HG03175 (cell line): Measurements from ENCODE around the gene NRXN2.
"Not testable (repeated sequence)": the region's sequence is repeated elsewhere in the genome, so short reads cannot be mapped to it uniquely, and the experiment has no call there.

Experiments
- ATAC-seq: cut with Tn5 transposase; IDR thresholded peaks from one replicate; pipeline ENCODE4 v1.9.1; 2021; ENCODE audit warnings: mild to moderate bottlenecking, moderate library complexity; ENCODE audit not compliant: unreplicated experiment

Gene NRXN2

GRCh38 chr11:64705501-64705900 is 17.5 kb downstream of the NRXN2 start:
- no peak for ATAC-seq

GRCh38 chr11:64703048-64703447 is 19.9 kb downstream of the NRXN2 start:
- no peak for ATAC-seq

- not testable (repeated sequence) for ATAC-seq
Measured at GRCh38 chr11:64701956-64702355, 21.0 kb downstream of the NRXN2 start.

GRCh38 chr11:64698427-64698826 is 24.6 kb downstream of the NRXN2 start:
- no peak for ATAC-seq

GRCh38 chr11:64697663-64698375 is 25.2 kb downstream of the NRXN2 start:
- no peak for ATAC-seq

- no peak for ATAC-seq
Measured at GRCh38 chr11:64696045-64696444, 27.0 kb downstream of the NRXN2 start.

- ATAC-seq, result no peak
Measured at GRCh38 chr11:64695548-64695947, 27.4 kb downstream of the NRXN2 start.

- no peak for ATAC-seq
Measured at GRCh38 chr11:64694821-64695365, 28.1 kb downstream of the NRXN2 start.

GRCh38 chr11:64694026-64694755 is 28.8 kb downstream of the NRXN2 start:
- ATAC-seq, result no peak

GRCh38 chr11:64692764-64693331 is 30.1 kb downstream of the NRXN2 start:
- no peak for ATAC-seq

GRCh38 chr11:64691543-64691942 is 31.5 kb downstream of the NRXN2 start:
- no peak for ATAC-seq

- no peak for ATAC-seq
Measured at GRCh38 chr11:64690235-64690634, 32.8 kb downstream of the NRXN2 start.

- ATAC-seq, result peak; percentile 74
Measured at GRCh38 chr11:64688534-64688982, 34.4 kb downstream of the NRXN2 start.

- ATAC-seq, result no peak
Measured at GRCh38 chr11:64687643-64688533, 35.1 kb downstream of the NRXN2 start.

GRCh38 chr11:64687204-64687603 is 35.8 kb downstream of the NRXN2 start:
- ATAC-seq, result no peak

GRCh38 chr11:64686466-64687170 is 36.4 kb downstream of the NRXN2 start:
- ATAC-seq, result no peak

GRCh38 chr11:64685536-64685935 is 37.5 kb downstream of the NRXN2 start:
- no peak for ATAC-seq

GRCh38 chr11:64684357-64684756 is 38.6 kb downstream of the NRXN2 start:
- no peak for ATAC-seq

- ATAC-seq, result no peak
Measured at GRCh38 chr11:64681171-64681570, 41.8 kb downstream of the NRXN2 start.

- ATAC-seq, result no peak
Measured at GRCh38 chr11:64679846-64680245, 43.2 kb downstream of the NRXN2 start.
